ENCODE results near the gene POLDIP2. TPM values are rescaled to one million over a fixed set of nuclear protein-coding genes. Genes with fewer than 3 reads are reported as not detected.

Gene POLDIP2
- total and polyA plus RNA-seq, 2 of the 13 experiments (the other 11 are each of a cell fraction or from before 2014, with no cell fraction given): 85.9 to 114 TPM

- TF ChIP-seq MNT (IDR thresholded peaks at IDR 0.05) (no peak), ZNF333 (CRISPR knock-in tag; IDR thresholded peaks at IDR 0.05; ENCODE audit: borderline replicate concordance) (peak; percentile 90; the same call in 1 of the 2 replicates), ZBTB49 (CRISPR knock-in tag; IDR thresholded peaks at IDR 0.05; ENCODE audit: borderline replicate concordance) (no peak), ZFP91 (CRISPR knock-in tag; IDR thresholded peaks at IDR 0.05; ENCODE audit: borderline replicate concordance) (peak; percentile 81; the same call in 1 of the 2 replicates), FOXM1 (CRISPR knock-in tag; IDR thresholded peaks at IDR 0.05) (no peak), ZNF274 (CRISPR knock-in tag; IDR thresholded peaks at IDR 0.05) (0 out of 2 replicates have a peak, but pooled peaks have one; percentile 69), AFF4 (CRISPR knock-in tag; IDR thresholded peaks at IDR 0.05) (no peak), ISX (CRISPR knock-in tag; conservative IDR thresholded peaks at IDR 0.05) (no peak), MEIS1 (CRISPR knock-in tag; IDR thresholded peaks at IDR 0.05; ENCODE audit: borderline replicate concordance) (peak; percentile 58; the same call in 1 of the 2 replicates), RELA (CRISPR knock-in tag; IDR thresholded peaks at IDR 0.05) (no peak), ZMYM2 (CRISPR knock-in tag; IDR thresholded peaks at IDR 0.05) (peak; percentile 88), ZSCAN29 (CRISPR knock-in tag; conservative IDR thresholded peaks at IDR 0.05) (peak; percentile 83; the same call in 1 of the 2 replicates), NAIF1 (CRISPR knock-in tag; IDR thresholded peaks at IDR 0.05; ENCODE audit: borderline replicate concordance) (no peak; the same call in 1 of the 2 replicates), TCF7L2 (IDR thresholded peaks at IDR 0.05; ENCODE audit: low read depth, low read length) (peak; percentile 59; the same call in 1 of the 2 replicates), POGZ (CRISPR knock-in tag; IDR thresholded peaks at IDR 0.05) (no peak; the same call in 1 of the 2 replicates)
These were observed 12.9 kb upstream of the POLDIP2 start, which contains the start of gene VTN (continued) for GRCh38 chr17:28370035-28370743.
